AG09309 (cell line): ENCODE measurements around the gene EIF4E2.

Experiments used
- DNase-seq: peaks from one replicate; pipeline ENCODE4 v3.0.0-alpha.2; 2010; ENCODE audit warnings: low read depth
- H3K4me3 ChIP-seq: 2 replicates; pipeline ENCODE4 v1.5.1; 2011; ENCODE audit warnings: mild to moderate bottlenecking, low read depth, low read length, moderate library complexity; ENCODE audit not compliant: control insufficient read depth
- CTCF ChIP-seq: IDR thresholded peaks from 2 replicates; pipeline ENCODE4 v1.5.1; 2011; ENCODE audit warnings: mild to moderate bottlenecking, low read depth, low read length, inconsistent platforms; ENCODE audit not compliant: insufficient read depth, control insufficient read depth; ENCODE audit errors: missing control alignments

EIF4E2 gene

GRCh38 chr2:232503809-232504323, 46.6 kb upstream of the EIF4E2 start:
- DNase-seq = no peak
- no peak overlapping the region for H3K4me3 ChIP-seq
- TF ChIP-seq CTCF = no peak

- DNase-seq = no peak
- TF ChIP-seq CTCF = no peak
- H3K4me3 ChIP-seq = no peak overlapping the region
Measured at GRCh38 chr2:232504438-232504837, 46.1 kb upstream of the EIF4E2 start.

- DNase-seq = no peak
- H3K4me3 ChIP-seq = no peak overlapping the region
- no peak for TF ChIP-seq CTCF
Measured at GRCh38 chr2:232505856-232506255, 44.6 kb upstream of the EIF4E2 start.

- DNase-seq = no peak
- no peak for TF ChIP-seq CTCF
- no peak overlapping the region for H3K4me3 ChIP-seq
Measured at GRCh38 chr2:232506709-232507108, 43.8 kb upstream of the EIF4E2 start.

- TF ChIP-seq CTCF = no peak
Measured at GRCh38 chr2:232508251-232508650, 42.2 kb upstream of the EIF4E2 start.

GRCh38 chr2:232511336-232511890, 39.1 kb upstream of the EIF4E2 start:
- H3K4me3 ChIP-seq = no peak overlapping the region
- DNase-seq = no peak
- no peak for TF ChIP-seq CTCF

More at GRCh38 chr2:232508251-232508650, 42.2 kb upstream of the EIF4E2 start:
- no peak for DNase-seq
- no peak overlapping the region for H3K4me3 ChIP-seq

GRCh38 chr2:232512602-232513001, 37.9 kb upstream of the EIF4E2 start:
- TF ChIP-seq CTCF = no peak
- no peak for DNase-seq
- no peak overlapping the region for H3K4me3 ChIP-seq
